HEK293 (cell line): ENCODE data around the gene C20orf204.

Experiments
- CTCF ChIA-PET: fragments of 350-600 bp; formaldehyde crosslinking; extraction: SDS; loops from one replicate; lab custom pipeline; 2021; ENCODE audit warnings: antibody characterized with exemption; lab: Yijun Ruan, JAX
- POLR2A ChIA-PET: fragments of 300-600 bp; formaldehyde crosslinking; extraction: SDS; loops from one replicate; lab custom pipeline; 2020; ENCODE audit warnings: antibody characterized with exemption, inconsistent platforms; lab: Yijun Ruan, JAX
- H3K27ac ChIP-seq: fragments of 200-500 bp; sonication (Bioruptor generic); 2 replicates; pipeline ENCODE4 v1.5.1; 2014; ENCODE audit warnings: low read depth, low read length, control low read depth, inconsistent platforms; ENCODE audit errors: extremely low read depth
- H3K36me3 ChIP-seq, 2 experiments: fragments of 200-500 bp in 1 of 2; sonication (Bioruptor generic) in 1 of 2; 1 replicate in 1 of 2; 2 replicates in 1 of 2; pipeline ENCODE4 v1.5.1; 2014 to 2017; ENCODE audit warnings: inconsistent platforms in 2 of 2, low read length in 2 of 2; ENCODE audit not compliant: control insufficient read depth in 2 of 2, insufficient read depth in 1 of 2
- H3K4me1 ChIP-seq: fragments of 200-500 bp; sonication (Bioruptor generic); 2 replicates; pipeline ENCODE4 v1.5.1; 2014; ENCODE audit warnings: mild to moderate bottlenecking, low read length, inconsistent platforms; ENCODE audit not compliant: control insufficient read depth, insufficient read depth
- H3K4me3 ChIP-seq: 2 replicates; pipeline ENCODE4 v1.5.1; 2011; ENCODE audit warnings: low read depth, mild to moderate bottlenecking, control low read depth, low read length, moderate library complexity
- H3K9me3 ChIP-seq: fragments of 200-500 bp; sonication (Bioruptor generic); 2 replicates; pipeline ENCODE4 v1.5.1; 2014; ENCODE audit warnings: low read depth, low read length, inconsistent platforms; ENCODE audit not compliant: control insufficient read depth, insufficient read depth
- KLF1 ChIP-seq: fragments of 450-650 bp; formaldehyde crosslinking; IDR thresholded peaks from 2 replicates; pipeline ENCODE4 v1.5.1; 2016; ENCODE audit warnings: missing biosample characterization, missing genetic modification characterization
- KLF9 ChIP-seq: fragments of 450-650 bp; formaldehyde crosslinking; IDR thresholded peaks from 2 replicates; pipeline ENCODE4 v1.5.1; 2016; ENCODE audit warnings: missing biosample characterization, missing genetic modification characterization, low read depth
- SALL2 ChIP-seq: fragments of 450-650 bp; formaldehyde crosslinking; IDR thresholded peaks from 2 replicates; pipeline ENCODE4 v1.5.0; 2017; ENCODE audit warnings: missing biosample characterization, mild to moderate bottlenecking, missing genetic modification characterization, borderline replicate concordance
- ZFHX2 ChIP-seq: fragments of 450-650 bp; formaldehyde crosslinking; conservative IDR thresholded peaks from 2 replicates; pipeline ENCODE4 v1.5.1; 2016; ENCODE audit warnings: missing biosample characterization, missing genetic modification characterization
- ZNF16 ChIP-seq: fragments of 450-650 bp; formaldehyde crosslinking; IDR thresholded peaks from 2 replicates; pipeline ENCODE4 v1.5.1; 2016; ENCODE audit warnings: low read depth, missing biosample characterization, missing genetic modification characterization
- ZNF292 ChIP-seq: fragments of 450-650 bp; formaldehyde crosslinking; IDR thresholded peaks from 2 replicates; pipeline ENCODE4 v1.5.1; 2016; ENCODE audit warnings: low read depth, missing biosample characterization, missing genetic modification characterization, borderline replicate concordance
- ZNF311 ChIP-seq: fragments of 450-650 bp; formaldehyde crosslinking; IDR thresholded peaks from 2 replicates; pipeline ENCODE4 v1.5.1; 2017; ENCODE audit warnings: missing biosample characterization, missing genetic modification characterization, borderline replicate concordance
- ZNF510 ChIP-seq: fragments of 450-650 bp; formaldehyde crosslinking; IDR thresholded peaks from 2 replicates; pipeline ENCODE4 v1.5.1; 2018; ENCODE audit warnings: mild to moderate bottlenecking, missing genetic modification characterization, missing biosample characterization; ENCODE audit not compliant: insufficient replicate concordance
- ZNF555 ChIP-seq: fragments of 450-650 bp; formaldehyde crosslinking; conservative IDR thresholded peaks from 2 replicates; pipeline ENCODE4 v1.5.1; 2017; ENCODE audit warnings: missing biosample characterization, mild to moderate bottlenecking, missing genetic modification characterization, inconsistent platforms
- ZNF624 ChIP-seq: fragments of 450-650 bp; formaldehyde crosslinking; IDR thresholded peaks from 2 replicates; pipeline ENCODE4 v1.5.1; 2017; ENCODE audit warnings: missing biosample characterization, missing genetic modification characterization
- ZNF776 ChIP-seq: fragments of 450-650 bp; formaldehyde crosslinking; IDR thresholded peaks from 2 replicates; pipeline ENCODE4 v1.5.0; 2017; ENCODE audit warnings: missing biosample characterization, missing genetic modification characterization, borderline replicate concordance
- TF ChIP-seq, protein P1 (sequence below): fragments of 450-650 bp; formaldehyde crosslinking; IDR thresholded peaks from 2 replicates; pipeline ENCODE4 v1.5.1; 2016; ENCODE audit warnings: missing biosample characterization, missing genetic modification characterization
- TF ChIP-seq, protein P2 (sequence below): fragments of 450-650 bp; formaldehyde crosslinking; IDR thresholded peaks from 2 replicates; pipeline ENCODE4 v1.5.1; 2016; ENCODE audit warnings: missing biosample characterization, missing genetic modification characterization
- TF ChIP-seq, protein P3 (sequence below): fragments of 450-650 bp; formaldehyde crosslinking; IDR thresholded peaks from 2 replicates; pipeline ENCODE4 v1.5.1; 2016; ENCODE audit warnings: missing biosample characterization, missing genetic modification characterization, borderline replicate concordance

C20orf204 gene

DNA sequence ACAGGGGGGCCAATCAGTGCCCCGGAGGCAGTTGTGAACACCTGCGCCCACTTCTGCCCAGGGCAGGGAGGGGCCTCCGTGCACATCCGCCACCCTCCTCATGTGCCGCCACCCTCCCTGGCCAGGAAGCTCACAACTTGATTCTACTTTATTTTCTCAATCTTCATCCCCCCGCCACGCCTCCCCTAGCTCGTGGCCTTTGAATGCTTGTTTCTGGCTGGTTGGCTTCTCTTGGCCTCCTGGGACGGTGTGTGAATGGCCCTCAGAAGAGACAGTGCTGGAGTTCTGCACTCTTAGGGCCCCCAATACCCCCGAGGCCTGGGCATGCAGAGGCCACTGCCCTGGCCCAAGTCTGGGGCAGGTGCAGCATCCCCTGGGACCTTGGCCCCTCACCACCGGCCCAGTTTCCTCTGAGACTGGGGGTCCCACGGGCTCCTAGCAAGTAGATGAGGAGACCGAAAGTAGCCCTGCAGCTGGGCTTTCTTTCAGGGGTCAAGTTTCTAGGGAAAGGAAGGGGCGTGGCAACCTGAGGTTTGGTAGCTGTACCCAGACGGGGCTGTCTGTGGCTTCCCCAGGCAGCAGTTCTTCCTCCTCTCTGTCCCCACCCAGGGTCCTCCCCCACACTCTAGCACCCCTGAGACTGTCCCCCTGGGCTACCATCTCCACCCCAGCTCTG lies 42.0 kb downstream of the C20orf204 start:
- H3K27ac ChIP-seq, result no peak overlapping the region
- TF ChIP-seq, protein P1, sequence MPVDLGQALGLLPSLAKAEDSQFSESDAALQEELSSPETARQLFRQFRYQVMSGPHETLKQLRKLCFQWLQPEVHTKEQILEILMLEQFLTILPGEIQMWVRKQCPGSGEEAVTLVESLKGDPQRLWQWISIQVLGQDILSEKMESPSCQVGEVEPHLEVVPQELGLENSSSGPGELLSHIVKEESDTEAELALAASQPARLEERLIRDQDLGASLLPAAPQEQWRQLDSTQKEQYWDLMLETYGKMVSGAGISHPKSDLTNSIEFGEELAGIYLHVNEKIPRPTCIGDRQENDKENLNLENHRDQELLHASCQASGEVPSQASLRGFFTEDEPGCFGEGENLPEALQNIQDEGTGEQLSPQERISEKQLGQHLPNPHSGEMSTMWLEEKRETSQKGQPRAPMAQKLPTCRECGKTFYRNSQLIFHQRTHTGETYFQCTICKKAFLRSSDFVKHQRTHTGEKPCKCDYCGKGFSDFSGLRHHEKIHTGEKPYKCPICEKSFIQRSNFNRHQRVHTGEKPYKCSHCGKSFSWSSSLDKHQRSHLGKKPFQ, result no peak
- TF ChIP-seq ZNF510 (tag by site-specific recombination) (no peak), ZNF311 (tag by site-specific recombination) (no peak), ZNF624 (tag by site-specific recombination) (no peak), ZNF555 (no peak), KLF9 (tag by site-specific recombination) (peak; percentile 60; the same call in 1 of the 2 replicates), SALL2 (tag by site-specific recombination) (no peak), ZFHX2 (no peak), ZNF776 (no peak), ZNF16 (tag by site-specific recombination) (no peak), KLF1 (tag by site-specific recombination) (peak; percentile 48; the same call in 1 of the 2 replicates), ZNF292 (no peak)
- TF ChIP-seq, protein P2, sequence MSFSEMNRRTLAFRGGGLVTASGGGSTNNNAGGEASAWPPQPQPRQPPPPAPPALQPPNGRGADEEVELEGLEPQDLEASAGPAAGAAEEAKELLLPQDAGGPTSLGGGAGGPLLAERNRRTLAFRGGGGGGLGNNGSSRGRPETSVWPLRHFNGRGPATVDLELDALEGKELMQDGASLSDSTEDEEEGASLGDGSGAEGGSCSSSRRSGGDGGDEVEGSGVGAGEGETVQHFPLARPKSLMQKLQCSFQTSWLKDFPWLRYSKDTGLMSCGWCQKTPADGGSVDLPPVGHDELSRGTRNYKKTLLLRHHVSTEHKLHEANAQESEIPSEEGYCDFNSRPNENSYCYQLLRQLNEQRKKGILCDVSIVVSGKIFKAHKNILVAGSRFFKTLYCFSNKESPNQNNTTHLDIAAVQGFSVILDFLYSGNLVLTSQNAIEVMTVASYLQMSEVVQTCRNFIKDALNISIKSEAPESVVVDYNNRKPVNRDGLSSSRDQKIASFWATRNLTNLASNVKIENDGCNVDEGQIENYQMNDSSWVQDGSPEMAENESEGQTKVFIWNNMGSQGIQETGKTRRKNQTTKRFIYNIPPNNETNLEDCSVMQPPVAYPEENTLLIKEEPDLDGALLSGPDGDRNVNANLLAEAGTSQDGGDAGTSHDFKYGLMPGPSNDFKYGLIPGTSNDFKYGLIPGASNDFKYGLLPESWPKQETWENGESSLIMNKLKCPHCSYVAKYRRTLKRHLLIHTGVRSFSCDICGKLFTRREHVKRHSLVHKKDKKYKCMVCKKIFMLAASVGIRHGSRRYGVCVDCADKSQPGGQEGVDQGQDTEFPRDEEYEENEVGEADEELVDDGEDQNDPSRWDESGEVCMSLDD, result 0 out of 2 replicates have a peak, but pooled peaks have one; percentile 2
- TF ChIP-seq, protein P3, sequence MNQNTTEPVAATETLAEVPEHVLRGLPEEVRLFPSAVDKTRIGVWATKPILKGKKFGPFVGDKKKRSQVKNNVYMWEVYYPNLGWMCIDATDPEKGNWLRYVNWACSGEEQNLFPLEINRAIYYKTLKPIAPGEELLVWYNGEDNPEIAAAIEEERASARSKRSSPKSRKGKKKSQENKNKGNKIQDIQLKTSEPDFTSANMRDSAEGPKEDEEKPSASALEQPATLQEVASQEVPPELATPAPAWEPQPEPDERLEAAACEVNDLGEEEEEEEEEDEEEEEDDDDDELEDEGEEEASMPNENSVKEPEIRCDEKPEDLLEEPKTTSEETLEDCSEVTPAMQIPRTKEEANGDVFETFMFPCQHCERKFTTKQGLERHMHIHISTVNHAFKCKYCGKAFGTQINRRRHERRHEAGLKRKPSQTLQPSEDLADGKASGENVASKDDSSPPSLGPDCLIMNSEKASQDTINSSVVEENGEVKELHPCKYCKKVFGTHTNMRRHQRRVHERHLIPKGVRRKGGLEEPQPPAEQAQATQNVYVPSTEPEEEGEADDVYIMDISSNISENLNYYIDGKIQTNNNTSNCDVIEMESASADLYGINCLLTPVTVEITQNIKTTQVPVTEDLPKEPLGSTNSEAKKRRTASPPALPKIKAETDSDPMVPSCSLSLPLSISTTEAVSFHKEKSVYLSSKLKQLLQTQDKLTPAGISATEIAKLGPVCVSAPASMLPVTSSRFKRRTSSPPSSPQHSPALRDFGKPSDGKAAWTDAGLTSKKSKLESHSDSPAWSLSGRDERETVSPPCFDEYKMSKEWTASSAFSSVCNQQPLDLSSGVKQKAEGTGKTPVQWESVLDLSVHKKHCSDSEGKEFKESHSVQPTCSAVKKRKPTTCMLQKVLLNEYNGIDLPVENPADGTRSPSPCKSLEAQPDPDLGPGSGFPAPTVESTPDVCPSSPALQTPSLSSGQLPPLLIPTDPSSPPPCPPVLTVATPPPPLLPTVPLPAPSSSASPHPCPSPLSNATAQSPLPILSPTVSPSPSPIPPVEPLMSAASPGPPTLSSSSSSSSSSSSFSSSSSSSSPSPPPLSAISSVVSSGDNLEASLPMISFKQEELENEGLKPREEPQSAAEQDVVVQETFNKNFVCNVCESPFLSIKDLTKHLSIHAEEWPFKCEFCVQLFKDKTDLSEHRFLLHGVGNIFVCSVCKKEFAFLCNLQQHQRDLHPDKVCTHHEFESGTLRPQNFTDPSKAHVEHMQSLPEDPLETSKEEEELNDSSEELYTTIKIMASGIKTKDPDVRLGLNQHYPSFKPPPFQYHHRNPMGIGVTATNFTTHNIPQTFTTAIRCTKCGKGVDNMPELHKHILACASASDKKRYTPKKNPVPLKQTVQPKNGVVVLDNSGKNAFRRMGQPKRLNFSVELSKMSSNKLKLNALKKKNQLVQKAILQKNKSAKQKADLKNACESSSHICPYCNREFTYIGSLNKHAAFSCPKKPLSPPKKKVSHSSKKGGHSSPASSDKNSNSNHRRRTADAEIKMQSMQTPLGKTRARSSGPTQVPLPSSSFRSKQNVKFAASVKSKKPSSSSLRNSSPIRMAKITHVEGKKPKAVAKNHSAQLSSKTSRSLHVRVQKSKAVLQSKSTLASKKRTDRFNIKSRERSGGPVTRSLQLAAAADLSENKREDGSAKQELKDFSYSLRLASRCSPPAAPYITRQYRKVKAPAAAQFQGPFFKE (tag by site-specific recombination), result no peak
- TF ChIP-seq, all 188 proteins: peak for 3
- Histone ChIP-seq H3K36me3 (peaks cover 0 to 12% of the 10 kb centered on the region in 2 experiments; a peak in 1 of 3 replicates), H3K4me3 (no peak overlapping the region), H3K9me3 (no peaks in the 10 kb centered on the region), H3K4me1 (peaks cover 10% of the 10 kb centered on the region)
- CTCF ChIA-PET, result interaction anchor here (1.0 to 1.2 kb wide), 2 partner anchors 8 to 97 kb away, joined by 3 to 4 read pairs; partner anchors contain the start of gene PRPF6
- POLR2A ChIA-PET, result interaction anchor here (1.4 kb wide), 1 partner anchor 15 kb away, joined by 4 read pairs; no protein-coding TSS in a partner anchor
